Gastrocnemius medialis (tissue), 4 donors: Measurements from ENCODE around the gene RYR3.

ENCODE experiments used
- CTCF ChIP-seq, 5 experiments: fragments of 450-650 bp in 3 of 5; fragments of 200-600 bp in 2 of 5; sonication (generic) in 2 of 5; IDR thresholded peaks in 4 of 5; conservative IDR thresholded peaks in 1 of 5; 1 replicate in 4 of 5; 2 replicates in 1 of 5; pipeline ENCODE4 v1.5.1; 2016 to 2019; ENCODE audit warnings: antibody characterized with exemption in 5 of 5, mild to moderate bottlenecking in 3 of 5, moderate library complexity in 3 of 5
- POLR2A ChIP-seq, 2 donors: fragments of 450-650 bp; IDR thresholded peaks; one replicate each; pipeline ENCODE4 v1.6.1; 2017; ENCODE audit warnings: antibody characterized with exemption in 2 of 2, mild to moderate bottlenecking in 2 of 2, moderate library complexity in 2 of 2

GRCh38 chr15:33699145-33699544 is 388.4 kb downstream of the RYR3 start:
- TF ChIP-seq CTCF (IDR thresholded peaks at IDR 0.05 in 4 of 5, conservative IDR thresholded peaks at IDR 0.05 in 1 of 5) (no peak), POLR2A (IDR thresholded peaks at IDR 0.05) (no peak)
